Psoas muscle (tissue), 8 donors: Measurements from ENCODE around the gene LRRC34. TPM values are rescaled to one million over a fixed set of nuclear protein-coding genes. Genes with fewer than 3 reads are reported as not detected.

Source experiments
- ATAC-seq, 4 donors: fragments of 200-7000 bp; cut with Tn5 transposase; one replicate each; pipeline ENCODE4 v1.9.1; 2020; ENCODE audit warnings: moderate library complexity in 3 of 4, mild to moderate bottlenecking in 2 of 4
- DNase-seq, 2 donors: peaks; one replicate each; pipeline ENCODE4 v3.0.0-alpha.2; 2020
- H3K27ac ChIP-seq: fragments of 200-600 bp; one replicate; pipeline ENCODE4 v1.8.0; 2022
- H3K27me3 ChIP-seq, 3 donors: fragments of 200-600 bp in 1 of 3; one replicate each; pipeline versions ENCODE4 v1.6.1 to v1.8.0; 2013 to 2022; ENCODE audit warnings: low read length in 2 of 3, mild to moderate bottlenecking in 2 of 3, moderate library complexity in 1 of 3; ENCODE audit not compliant: insufficient read depth in 3 of 3
- H3K36me3 ChIP-seq, 2 donors: fragments of 200-600 bp in 1 of 2; one replicate each; pipeline versions ENCODE4 v1.6.1 to v1.8.0; 2013 to 2022; ENCODE audit warnings: low read depth in 1 of 2, mild to moderate bottlenecking in 1 of 2, moderate library complexity in 1 of 2; ENCODE audit not compliant: insufficient read depth in 1 of 2
- H3K4me1 ChIP-seq: fragments of 200-600 bp; one replicate; pipeline ENCODE4 v1.8.0; 2022
- H3K4me3 ChIP-seq: fragments of 200-600 bp; one replicate; pipeline ENCODE4 v1.8.0; 2022; ENCODE audit warnings: mild to moderate bottlenecking
- H3K9me3 ChIP-seq: fragments of 200-600 bp; one replicate; pipeline ENCODE4 v1.8.0; 2022
- WGBS, 3 donors: extraction: QIAGEN DNeasy Blood & Tissue Kit; methylation state at CpG; one replicate each; pipeline versions ENCODE4 v1.1.6 to v1.1.7; 2013; 5-methylcytosine and 5-hydroxymethylcytosine counted together
- intact Hi-C, 2 donors: fragments of 100-400 bp; cut with DNase I; formaldehyde crosslinking; loops; one replicate each; pipeline versions ENCODE4 v1.11.0 to v1.14.2; 2022
- polyA plus RNA-seq, 3 donors: library from polyadenylated mRNA; stranded (reverse); fragments of 200-250 nt; gene quantifications; one replicate each; pipeline ENCODE4 v1.2.3, GENCODE V29; 2013
- total RNA-seq, 4 donors: library from RNA; stranded (reverse); fragmentation: NEBNext Ultra II Directional in 2 of 4; extraction: Animal tissue kit (Norgen Biotek cat#: 25700) in 2 of 4; gene quantifications; one replicate each; pipeline versions ENCODE4 v1.2.1 to v1.2.4, GENCODE V29; 2021 to 2023
- TF ChIP-seq, protein P1 (sequence below): fragments of 200-600 bp; IDR thresholded peaks from one replicate; pipeline ENCODE4 v1.8.0; 2022; ENCODE audit warnings: antibody characterized with exemption
- donor health status: healthy with polysubstance abuse.
- donor health status: DM: no; HTN: no; CAD: no; lungs with moderate emphysema.
- donor health status: Bipolar disorder and iron deficiency.
- donor health status: healthy.
- donor health status: DM: yes; HTN: yes; CAD: no.
- donor health status: DM: no; HTN: no; CAD: no.
- donor health status: DM: no; HTN: no; CAD: no.
- donor health status: DM: yes; HTN: yes; CAD: no.

Gene LRRC34
- total and polyA plus RNA-seq, 7 donors: 0.23 to 1.7 (median 0.40) TPM

DNA sequence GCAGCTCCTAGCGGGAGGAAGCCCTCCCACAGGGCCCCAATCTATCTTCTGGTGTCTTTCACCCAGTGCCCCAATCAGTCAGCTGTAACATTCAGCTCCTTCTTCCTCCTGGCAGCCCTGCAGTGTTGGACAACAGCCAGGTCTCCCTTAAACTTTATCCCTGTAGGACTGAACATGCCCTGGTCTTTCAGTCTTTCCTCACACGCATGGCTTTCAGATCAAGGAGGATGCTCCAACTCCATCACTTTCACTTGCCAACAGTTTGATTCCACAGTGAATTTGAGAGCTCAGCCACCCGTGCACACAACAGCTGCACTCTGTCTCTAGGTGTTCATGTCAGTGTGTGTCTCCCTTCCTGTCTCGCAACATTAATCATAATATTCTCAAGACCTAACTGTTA, 28.5 kb upstream of the LRRC34 start:
- TF ChIP-seq, protein P1, sequence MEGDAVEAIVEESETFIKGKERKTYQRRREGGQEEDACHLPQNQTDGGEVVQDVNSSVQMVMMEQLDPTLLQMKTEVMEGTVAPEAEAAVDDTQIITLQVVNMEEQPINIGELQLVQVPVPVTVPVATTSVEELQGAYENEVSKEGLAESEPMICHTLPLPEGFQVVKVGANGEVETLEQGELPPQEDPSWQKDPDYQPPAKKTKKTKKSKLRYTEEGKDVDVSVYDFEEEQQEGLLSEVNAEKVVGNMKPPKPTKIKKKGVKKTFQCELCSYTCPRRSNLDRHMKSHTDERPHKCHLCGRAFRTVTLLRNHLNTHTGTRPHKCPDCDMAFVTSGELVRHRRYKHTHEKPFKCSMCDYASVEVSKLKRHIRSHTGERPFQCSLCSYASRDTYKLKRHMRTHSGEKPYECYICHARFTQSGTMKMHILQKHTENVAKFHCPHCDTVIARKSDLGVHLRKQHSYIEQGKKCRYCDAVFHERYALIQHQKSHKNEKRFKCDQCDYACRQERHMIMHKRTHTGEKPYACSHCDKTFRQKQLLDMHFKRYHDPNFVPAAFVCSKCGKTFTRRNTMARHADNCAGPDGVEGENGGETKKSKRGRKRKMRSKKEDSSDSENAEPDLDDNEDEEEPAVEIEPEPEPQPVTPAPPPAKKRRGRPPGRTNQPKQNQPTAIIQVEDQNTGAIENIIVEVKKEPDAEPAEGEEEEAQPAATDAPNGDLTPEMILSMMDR: no peak
- ATAC-seq: no peak
- 31 to 45% (median 38%) methylated on average over 4 of the region's 4 CpGs for WGBS, 3 donors
- Histone ChIP-seq H3K4me1 (no peaks in the 10 kb centered on the region), H3K27ac (no peak overlapping the region), H3K9me3 (no peaks in the 10 kb centered on the region), H3K36me3 (no peaks in the 10 kb centered on the region), H3K4me3 (no peak overlapping the region), H3K27me3 (peaks cover 0 to 2% (median 0%) of the 10 kb centered on the region in 3 donors)
- no peak for DNase-seq
- intact Hi-C loops: no loop called here

GRCh38 chr3:169838511-169839030, 25.9 kb upstream of the LRRC34 start:
- ATAC-seq (no peak), DNase-seq (no peak)
- WGBS, 3 donors: 82 to 96% (median 86%) methylated on average over 1 of the region's 1 CpG
- intact Hi-C loops: no loop called here
- no peaks in the 10 kb centered on the region for H3K4me1 ChIP-seq
- TF ChIP-seq, protein P1: no peak
- H3K4me3 ChIP-seq: no peak overlapping the region
- H3K9me3 ChIP-seq: no peaks in the 10 kb centered on the region
- H3K27ac ChIP-seq: no peak overlapping the region
- peaks cover 0 to 2% (median 0%) of the 10 kb centered on the region in 3 donors for H3K27me3 ChIP-seq
- no peaks in the 10 kb centered on the region for H3K36me3 ChIP-seq

GRCh38 chr3:169836942-169837275, 24.2 kb upstream of the LRRC34 start:
- ATAC-seq: no peak
- Histone ChIP-seq H3K27me3 (peaks cover 0 to 2% (median 0%) of the 10 kb centered on the region in 3 donors), H3K27ac (no peak overlapping the region), H3K9me3 (no peaks in the 10 kb centered on the region), H3K36me3 (no peaks in the 10 kb centered on the region), H3K4me3 (no peak overlapping the region), H3K4me1 (no peaks in the 10 kb centered on the region)
- intact Hi-C loops: no loop called here
- TF ChIP-seq, protein P1: no peak
- 73 to 84% (median 81%) methylated on average over 3 of the region's 3 CpGs for WGBS, 3 donors
- DNase-seq: no peak

DNA sequence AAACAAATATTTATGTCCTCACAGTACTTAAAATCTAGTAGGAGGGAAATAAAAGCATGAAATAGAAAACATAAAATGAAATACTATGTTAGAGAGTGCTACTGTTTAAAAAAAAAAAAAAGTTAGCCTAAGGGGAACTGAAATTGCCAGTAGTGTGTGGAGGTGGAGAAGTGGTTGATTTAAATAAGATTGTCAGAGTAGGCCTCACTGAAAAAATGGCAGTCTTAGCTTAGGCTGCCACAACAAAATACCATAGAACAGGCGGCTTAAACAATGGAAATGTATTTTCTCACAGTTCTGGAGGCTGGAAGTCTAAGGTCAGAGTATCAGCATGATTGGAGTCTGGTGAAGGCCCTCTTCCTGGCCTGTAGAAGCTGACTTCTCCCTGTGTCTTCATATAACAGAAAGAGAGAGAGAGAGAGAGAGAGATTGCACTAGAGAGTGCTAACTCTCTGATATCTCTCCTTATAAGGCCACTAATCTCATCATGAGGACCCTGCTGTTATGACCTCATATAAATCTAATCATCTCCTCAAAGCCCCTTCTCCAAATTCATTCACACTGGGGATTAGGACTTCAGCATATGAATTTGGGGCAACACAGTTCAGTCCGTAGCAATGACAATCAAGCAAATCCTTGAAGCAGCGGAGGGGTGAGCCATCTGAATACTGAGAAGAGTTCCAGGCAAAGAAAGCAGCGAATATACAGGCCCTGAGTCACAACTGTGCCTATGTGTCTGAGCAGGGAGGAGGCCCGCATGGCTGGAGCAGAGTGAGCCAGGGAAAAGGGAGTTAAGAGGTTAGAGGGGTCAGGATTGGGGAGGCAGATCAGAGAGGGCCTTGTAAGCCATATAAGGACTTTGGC, 23.6 kb upstream of the LRRC34 start:
- H3K36me3 ChIP-seq: no peaks in the 10 kb centered on the region
- TF ChIP-seq, protein P1: no peak
- no peaks in the 10 kb centered on the region for H3K4me1 ChIP-seq
- H3K9me3 ChIP-seq: no peaks in the 10 kb centered on the region
- H3K27me3 ChIP-seq: peaks cover 0 to 2% (median 0%) of the 10 kb centered on the region in 3 donors
- no peak for DNase-seq
- 72 to 83% (median 78%) methylated on average over 5 of the region's 5 CpGs for WGBS, 3 donors
- no peak for ATAC-seq
- intact Hi-C loops: no loop called here
- no peak overlapping the region for H3K27ac ChIP-seq
- H3K4me3 ChIP-seq: no peak overlapping the region
